Measurements from ENCODE around the gene BRIP1. TPM values are rescaled to one million over a fixed set of nuclear protein-coding genes. Genes with fewer than 3 reads are reported as not detected.

Gene BRIP1
- total and polyA plus RNA-seq, 10 donors: 0.41 to 3.7 (median 1.5) TPM

Small RNA genes lying within 50 kb of the gene (small RNA-seq; reads per million reads assigned to genes)
- gene RF00019: 0 reads per million in 4 donors

Other genes starting within 250 kb of the BRIP1 start
- 10 to 100 TPM; 13.8 to 20.0 (median 16.2) TPM for gene INTS2, start 64.5 kb upstream of the BRIP1 start, total RNA-seq
- 1 to 10 TPM; 2.1 to 3.7 (median 2.6) TPM for gene INTS2, start 64.5 kb upstream of the BRIP1 start, polyA plus RNA-seq
- 100 to 1,000 TPM in 1 of 7 donors, 10 to 100 TPM in 6; 75.1 to 104 (median 84.3) TPM for gene MED13, start 201.8 kb upstream of the BRIP1 start, total RNA-seq
- 10 to 100 TPM in 1 of 3 donors, 1 to 10 TPM in 2; 4.0 to 14.6 (median 4.5) TPM for gene MED13, start 201.8 kb upstream of the BRIP1 start, polyA plus RNA-seq